GM19023 (cell line): ENCODE data around the gene TMEM151A.

Source experiments
- ATAC-seq: cut with Tn5 transposase; IDR thresholded peaks from one replicate; pipeline ENCODE4 v1.9.1; 2021; ENCODE audit warnings: mild to moderate bottlenecking, moderate library complexity; ENCODE audit not compliant: unreplicated experiment

Gene TMEM151A

DNA sequence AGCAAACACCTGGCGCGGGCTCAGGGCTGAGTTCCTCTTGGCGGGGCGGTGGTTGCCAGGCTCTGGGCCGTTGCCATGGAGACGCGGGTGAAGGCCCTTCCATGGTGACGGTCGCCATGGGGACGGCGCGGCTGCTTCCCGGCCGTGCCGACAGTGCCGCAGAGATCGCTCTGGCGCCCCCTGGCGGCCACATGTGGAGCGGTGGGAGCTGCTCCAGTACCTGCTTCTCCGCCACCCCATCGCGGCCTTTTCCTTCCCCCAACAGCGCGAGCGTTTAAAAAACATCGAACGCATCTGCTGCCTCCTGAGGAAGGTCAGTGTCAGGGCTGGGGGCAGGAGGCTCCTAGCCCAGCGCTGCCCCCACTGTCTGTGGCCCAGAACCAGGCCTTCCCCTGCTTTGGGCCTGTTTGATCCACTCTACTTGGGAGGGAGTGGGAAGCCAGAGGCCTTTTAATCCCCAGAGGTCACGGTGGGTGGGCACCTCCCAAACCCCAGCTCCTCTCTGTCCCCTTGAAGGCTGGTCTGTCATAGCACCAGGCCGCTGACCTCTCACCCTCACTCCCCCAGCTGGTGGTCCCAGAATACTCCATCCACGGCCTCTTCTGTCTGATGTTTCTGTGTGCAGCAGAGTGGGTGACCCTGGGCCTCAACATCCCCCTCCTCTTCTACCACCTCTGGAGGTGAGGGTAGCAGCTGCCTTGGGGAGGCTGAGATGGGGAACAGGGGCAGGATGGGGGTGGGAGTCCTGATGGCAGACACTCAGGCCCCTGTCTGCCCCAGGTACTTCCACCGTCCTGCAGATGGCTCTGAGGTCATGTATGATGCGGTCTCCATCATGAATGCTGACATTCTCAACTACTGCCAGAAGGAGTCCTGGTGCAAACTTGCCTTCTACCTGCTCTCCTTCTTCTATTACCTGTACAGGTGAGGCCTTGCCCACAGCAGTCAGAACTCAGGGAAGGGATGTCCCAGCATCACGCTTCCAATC, 8.9 kb upstream of the TMEM151A start:
- ATAC-seq = peak; percentile 75

DNA sequence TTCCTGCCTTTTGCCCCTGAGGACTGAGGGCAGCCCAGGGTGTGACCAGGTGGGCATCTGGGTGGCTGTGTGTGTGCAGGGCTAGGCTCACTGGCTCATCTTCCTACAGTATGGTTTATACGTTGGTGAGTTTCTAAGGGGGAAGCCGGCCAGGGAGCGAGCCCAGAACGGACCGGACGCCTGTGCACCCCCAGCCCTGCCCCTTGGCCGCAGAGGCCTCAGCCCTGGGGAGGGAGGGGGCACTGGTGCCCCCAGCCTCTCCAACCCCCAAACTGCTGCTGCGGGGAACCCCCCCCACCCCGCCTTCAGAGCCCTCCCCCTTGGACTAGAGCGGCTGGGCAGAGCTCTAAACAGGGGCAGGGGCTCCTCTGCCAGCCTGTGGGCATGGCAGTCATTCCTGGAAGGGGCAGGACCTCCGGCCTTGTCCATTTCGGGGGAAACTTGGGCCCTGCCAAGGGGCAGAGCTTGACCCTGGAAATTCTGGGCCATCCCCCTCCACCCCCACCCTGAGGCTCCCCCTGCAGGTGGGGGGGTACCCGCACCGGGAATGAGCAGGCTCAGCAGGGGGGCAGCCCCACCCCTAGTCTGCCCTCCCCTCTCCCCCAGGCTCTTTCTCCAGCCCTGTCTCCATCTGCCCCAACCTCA, 8.1 kb upstream of the TMEM151A start:
- no peak for ATAC-seq

- ATAC-seq = no peak
These were observed 7.1 kb upstream of the TMEM151A start for GRCh38 chr11:66284526-66285078.

- no peak for ATAC-seq
These were observed 6.3 kb upstream of the TMEM151A start for GRCh38 chr11:66285250-66285947.

GRCh38 chr11:66286699-66287098, 5.0 kb upstream of the TMEM151A start:
- ATAC-seq = no peak

- no peak for ATAC-seq
These were observed 4.3 kb upstream of the TMEM151A start for GRCh38 chr11:66287211-66287888.

DNA sequence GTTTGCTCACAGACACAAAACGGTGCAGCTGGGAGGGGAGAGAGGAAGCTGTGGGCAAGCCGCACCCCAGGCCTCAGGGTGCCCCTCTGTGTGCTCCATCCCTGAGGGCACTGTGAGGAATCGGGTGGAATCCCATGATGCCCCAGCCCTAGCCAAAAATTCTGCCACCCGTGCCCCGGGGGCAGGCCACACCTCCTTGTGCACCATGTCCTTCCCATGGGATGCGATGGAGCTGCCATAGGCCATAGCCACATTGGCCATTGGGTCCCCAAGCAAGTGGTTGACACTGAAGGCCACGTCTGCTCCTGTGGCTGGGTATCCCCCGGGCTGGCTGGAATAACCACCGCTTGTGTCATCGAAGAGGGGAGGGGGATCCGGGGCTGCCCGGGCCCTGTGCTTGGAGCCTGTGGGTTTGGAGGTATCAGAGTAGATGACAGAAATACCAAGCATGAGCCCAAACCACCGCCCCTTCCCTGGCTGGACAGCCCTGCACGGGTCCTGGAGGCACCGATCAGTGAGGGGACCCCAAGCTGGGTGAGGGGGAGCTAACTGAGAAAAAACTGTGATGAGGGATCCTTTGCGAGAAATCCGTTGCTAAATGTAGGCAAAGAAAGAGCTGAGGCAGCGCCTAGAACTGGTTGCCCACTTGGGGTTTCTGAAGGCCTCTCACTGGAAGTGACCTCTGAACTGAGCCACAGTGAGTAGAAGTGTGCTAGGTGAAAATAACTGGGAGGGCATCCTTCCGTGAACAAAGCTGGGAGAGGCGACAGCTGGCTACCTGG, 3.6 kb upstream of the TMEM151A start:
- ATAC-seq = no peak

GRCh38 chr11:66288671-66289547, 2.8 kb upstream of the TMEM151A start, which contains the start of gene YIF1A:
YIF1A (minus strand) TSS chr11:66289143; CDS start chr11:66288985, 158 bp downstream.
- ATAC-seq = peak; percentile 86

- ATAC-seq = peak; percentile 41
These were observed 2.0 kb upstream of the TMEM151A start for GRCh38 chr11:66289548-66290329.

DNA sequence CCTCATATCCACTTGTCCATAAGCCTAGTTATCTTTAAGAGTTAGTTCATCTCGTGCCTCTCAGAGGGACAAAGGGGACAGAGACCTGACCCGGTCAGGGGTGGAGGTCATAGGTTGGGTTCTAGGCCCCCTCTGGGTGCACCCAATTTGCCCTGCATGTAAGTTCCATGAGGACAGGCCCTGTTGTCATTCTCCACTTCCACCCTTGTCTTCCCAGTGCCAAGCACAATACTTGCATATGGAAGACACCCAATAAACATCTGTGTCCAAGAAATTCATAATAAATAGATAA, 1.4 kb upstream of the TMEM151A start:
- no peak for ATAC-seq

DNA sequence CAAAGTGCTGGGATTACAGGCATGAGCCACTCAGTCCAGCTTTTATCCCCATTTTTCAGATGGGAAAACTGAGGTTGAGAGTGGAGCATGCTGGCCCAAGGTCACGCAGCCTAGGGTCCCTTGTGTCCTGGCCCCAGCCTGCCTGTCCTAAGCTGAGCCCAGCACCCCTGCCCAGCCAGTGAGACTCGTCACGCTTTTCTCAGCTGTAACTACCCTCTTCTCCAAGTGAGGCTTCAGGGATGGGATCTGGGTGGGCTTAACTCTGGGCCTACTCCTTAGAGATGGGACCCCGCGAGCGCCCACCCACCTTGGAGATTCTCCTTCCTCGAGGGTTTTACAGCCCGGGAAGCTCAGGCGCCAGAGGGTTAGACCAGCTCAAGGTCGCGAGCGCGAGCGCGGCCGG, 390 bp upstream of the TMEM151A start:
- ATAC-seq = no peak

GRCh38 chr11:66292543-66293332, 1.0 kb downstream of the TMEM151A start:
- no peak for ATAC-seq

- no peak for ATAC-seq
These were observed 1.7 kb downstream of the TMEM151A start for GRCh38 chr11:66293352-66293751.

DNA sequence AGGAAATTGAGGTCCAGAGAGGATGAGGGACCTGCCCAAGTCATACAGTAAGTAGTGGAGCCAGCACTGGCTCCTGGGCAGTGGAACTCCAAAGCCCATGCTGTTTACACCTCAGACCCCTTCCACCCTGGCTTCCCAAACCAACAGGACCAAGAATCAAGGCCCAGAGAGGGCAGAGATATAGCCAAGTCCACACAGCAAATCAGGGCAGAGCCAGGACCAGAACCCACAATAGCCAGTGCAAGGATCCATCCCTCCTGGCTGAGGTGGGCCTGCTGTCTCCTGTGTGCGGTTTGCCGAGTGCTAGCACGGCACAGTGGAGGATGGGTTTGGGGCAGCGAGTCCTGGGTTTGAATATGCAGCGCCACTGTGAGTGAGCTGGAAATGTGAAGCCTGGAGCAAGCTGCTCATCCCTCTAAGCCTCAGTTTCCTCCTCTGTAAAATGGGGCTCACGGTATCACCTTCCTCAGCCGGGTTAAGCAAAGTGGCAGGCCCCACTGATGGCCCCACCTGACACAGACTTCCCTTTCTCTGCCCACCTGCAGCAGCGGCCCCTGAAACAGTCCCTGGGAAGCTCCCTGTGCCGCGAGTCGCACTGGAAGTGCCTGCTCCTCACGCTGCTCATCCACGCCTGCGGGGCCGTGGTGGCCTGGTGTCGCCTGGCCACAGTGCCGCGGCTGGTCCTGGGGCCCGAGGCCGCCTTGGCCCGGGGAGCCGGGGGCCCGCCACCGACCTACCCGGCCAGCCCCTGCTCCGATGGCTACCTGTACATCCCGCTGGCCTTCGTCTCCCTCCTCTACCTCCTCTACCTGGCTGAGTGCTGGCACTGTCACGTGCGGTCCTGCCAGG, 2.3 kb downstream of the TMEM151A start:
- ATAC-seq = no peak

DNA sequence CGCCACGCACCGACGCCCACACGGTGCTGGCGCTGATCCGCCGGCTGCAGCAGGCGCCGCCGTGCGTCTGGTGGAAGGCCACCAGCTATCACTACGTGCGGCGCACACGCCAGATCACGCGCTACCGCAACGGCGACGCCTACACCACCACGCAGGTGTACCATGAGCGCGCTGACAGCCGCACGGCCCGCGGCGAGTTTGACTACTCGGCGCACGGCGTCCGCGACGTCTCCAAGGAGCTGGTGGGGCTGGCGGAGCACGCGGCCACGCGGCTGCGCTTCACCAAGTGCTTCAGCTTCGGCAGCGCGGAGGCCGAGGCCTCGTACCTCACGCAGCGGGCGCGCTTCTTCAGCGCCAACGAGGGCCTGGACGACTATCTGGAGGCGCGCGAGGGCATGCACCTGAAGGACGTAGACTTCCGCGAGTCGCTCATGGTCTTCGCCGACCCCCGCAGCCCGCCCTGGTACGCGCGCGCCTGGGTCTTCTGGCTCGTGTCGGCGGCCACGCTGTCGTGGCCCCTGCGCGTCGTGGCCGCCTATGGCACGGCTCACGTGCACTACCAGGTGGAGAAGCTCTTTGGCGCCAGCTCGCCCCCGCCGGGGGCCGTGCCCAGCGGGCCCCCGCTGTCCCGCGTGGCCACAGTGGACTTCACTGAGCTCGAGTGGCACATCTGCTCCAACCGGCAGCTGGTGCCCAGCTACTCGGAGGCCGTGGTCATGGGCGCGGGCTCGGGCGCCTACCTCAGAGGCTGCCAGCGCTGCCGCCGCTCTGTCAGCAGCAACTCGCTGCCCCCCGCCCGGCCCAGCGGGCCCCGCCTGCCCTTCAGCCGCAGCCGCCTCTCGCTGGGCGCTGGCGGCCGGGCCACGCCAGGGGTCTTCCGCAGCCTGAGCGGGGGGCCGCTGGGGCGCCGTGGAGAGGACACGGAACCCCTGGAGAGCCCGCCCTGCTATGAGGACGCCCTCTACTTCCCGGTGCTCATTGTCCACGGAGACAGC, 3.2 kb downstream of the TMEM151A start:
- no peak for ATAC-seq
